Endodermal cell (in vitro differentiated cells): ENCODE data around the gene PAEP. TPM values are rescaled to one million over a fixed set of nuclear protein-coding genes. Genes with fewer than 3 reads are reported as not detected.

Experiments used
- DNase-seq: peaks from one replicate; pipeline ENCODE4 v3.0.0-alpha.2; 2017
- H3K27ac ChIP-seq: 2 replicates; pipeline ENCODE4 v1.5.1; 2013; ENCODE audit warnings: mild to moderate bottlenecking, low read depth, low read length, moderate library complexity
- H3K27me3 ChIP-seq: 2 replicates; pipeline ENCODE4 v1.6.1; 2013; ENCODE audit warnings: mild to moderate bottlenecking, low read length, moderate library complexity; ENCODE audit not compliant: insufficient read depth, control insufficient read depth, poor library complexity, severe bottlenecking
- H3K36me3 ChIP-seq: 2 replicates; pipeline ENCODE4 v1.7.0; 2013; ENCODE audit warnings: mild to moderate bottlenecking, low read length, moderate library complexity; ENCODE audit not compliant: control insufficient read depth, insufficient read depth
- H3K4me1 ChIP-seq: one replicate; pipeline ENCODE4 v1.7.0; 2013; ENCODE audit warnings: low read length; ENCODE audit not compliant: control insufficient read depth, insufficient read depth
- H3K4me3 ChIP-seq: 2 replicates; pipeline ENCODE4 v1.5.1; 2013; ENCODE audit warnings: mild to moderate bottlenecking, low read length, moderate library complexity
- H3K9ac ChIP-seq: 2 replicates; pipeline ENCODE4 v1.6.1; 2013; ENCODE audit warnings: mild to moderate bottlenecking, low read length, moderate library complexity; ENCODE audit not compliant: poor library complexity, severe bottlenecking; ENCODE audit errors: extremely low read depth
- H3K9me3 ChIP-seq: 2 replicates; pipeline ENCODE4 v1.6.1; 2013; ENCODE audit warnings: mild to moderate bottlenecking, low read length, moderate library complexity; ENCODE audit not compliant: control insufficient read depth
- H3K27ac Mint-ChIP-seq: 2 replicates; pipeline ENCODE4 v1.8.0; 2020; ENCODE audit warnings: mixed read lengths
- H3K27me3 Mint-ChIP-seq: 2 replicates; pipeline ENCODE4 v1.8.0; 2021; ENCODE audit warnings: mild to moderate bottlenecking, mixed read lengths; ENCODE audit not compliant: insufficient read depth
- H3K36me3 Mint-ChIP-seq: 2 replicates; pipeline ENCODE4 v1.8.0; 2020; ENCODE audit warnings: low read depth, mixed read lengths
- H3K4me1 Mint-ChIP-seq: 2 replicates; pipeline ENCODE4 v1.8.0; 2020; ENCODE audit warnings: mixed read lengths
- H3K4me3 Mint-ChIP-seq: 2 replicates; pipeline ENCODE4 v1.8.0; 2020; ENCODE audit warnings: mild to moderate bottlenecking, moderate library complexity, mixed read lengths
- H3K9me3 Mint-ChIP-seq: 2 replicates; pipeline ENCODE4 v1.8.0; 2020; ENCODE audit warnings: mild to moderate bottlenecking, mixed read lengths
- CTCF ChIP-seq: fragments of 200-600 bp; sonication (generic); conservative IDR thresholded peaks from 2 replicates; pipeline ENCODE4 v1.5.0; 2021; ENCODE audit warnings: antibody characterized with exemption, mild to moderate bottlenecking
- WGBS, 2 experiments: methylation state at CpG; one replicate each; pipeline versions ENCODE4 v1.1.5 to v1.1.7; 2013; ENCODE audit warnings: missing lambda C conversion rate in 2 of 2, mixed read lengths in 1 of 2; ENCODE audit not compliant: insufficient coverage in 1 of 2, insufficient read length in 1 of 2; 5-methylcytosine and 5-hydroxymethylcytosine counted together
- total RNA-seq, 2 donors: library from RNA; stranded (reverse); fragmentation: NEBNext Ultra II Directional in 1 of 2; extraction: Animal tissue kit (Norgen Biotek cat#: 25700) in 1 of 2; gene quantifications; 2 replicates in 1 of 2; 3 replicates in 1 of 2; pipeline ENCODE4 v1.2.1, GENCODE V29; 2021

PAEP gene
- total RNA-seq, 2 donors from 2014 or later, result not detected

GRCh38 chr9:135579356-135579755 is 17.8 kb downstream of the PAEP start:
- H3K4me1 Mint-ChIP-seq, result no peaks in the 10 kb centered on the region

GRCh38 chr9:135579889-135580660 is 18.5 kb downstream of the PAEP start:
- H3K36me3 ChIP-seq, result no peaks in the 10 kb centered on the region
- H3K27me3 ChIP-seq, result no peaks in the 10 kb centered on the region
- no peak overlapping the region for H3K27ac ChIP-seq
- no peaks in the 10 kb centered on the region for H3K9me3 ChIP-seq
- no peaks in the 10 kb centered on the region for H3K4me1 ChIP-seq
- H3K9me3 Mint-ChIP-seq, result peaks cover 10% of the 10 kb centered on the region
- H3K4me3 Mint-ChIP-seq, result no peak overlapping the region
- H3K4me3 ChIP-seq, result no peak overlapping the region
- no peak overlapping the region for H3K27ac Mint-ChIP-seq
- no peak overlapping the region for H3K9ac ChIP-seq
- TF ChIP-seq CTCF, result no peak
- no peak for DNase-seq
- H3K4me1 Mint-ChIP-seq, result no peaks in the 10 kb centered on the region
- WGBS, 2 experiments, result 82 to 83% methylated on average over 6 to 10 of the region's 10 CpGs
- H3K27me3 Mint-ChIP-seq, result peaks cover 3% of the 10 kb centered on the region
- H3K36me3 Mint-ChIP-seq, result no peaks in the 10 kb centered on the region

More at GRCh38 chr9:135579356-135579755, 17.8 kb downstream of the PAEP start:
- WGBS, 2 experiments, result 58 to 61% methylated on average over 2 of the region's 2 CpGs
- H3K36me3 ChIP-seq, result no peaks in the 10 kb centered on the region
- no peak overlapping the region for H3K9ac ChIP-seq
- H3K4me3 ChIP-seq, result no peak overlapping the region
- H3K4me1 ChIP-seq, result no peaks in the 10 kb centered on the region
- no peaks in the 10 kb centered on the region for H3K9me3 ChIP-seq
- H3K27me3 Mint-ChIP-seq, result peaks cover 3% of the 10 kb centered on the region
- no peaks in the 10 kb centered on the region for H3K36me3 Mint-ChIP-seq
- H3K9me3 Mint-ChIP-seq, result peaks cover 10% of the 10 kb centered on the region
- no peaks in the 10 kb centered on the region for H3K27me3 ChIP-seq
- H3K4me3 Mint-ChIP-seq, result no peak overlapping the region
- no peak for TF ChIP-seq CTCF
- no peak overlapping the region for H3K27ac ChIP-seq
- H3K27ac Mint-ChIP-seq, result no peak overlapping the region
- DNase-seq, result no peak

- Mint-ChIP-seq H3K36me3 (no peaks in the 10 kb centered on the region), H3K9me3 (peaks cover 10% of the 10 kb centered on the region), H3K27ac (no peak overlapping the region), H3K4me3 (no peak overlapping the region), H3K4me1 (no peaks in the 10 kb centered on the region), H3K27me3 (peaks cover 3% of the 10 kb centered on the region)
- no peak overlapping the region for H3K27ac ChIP-seq
- H3K4me3 ChIP-seq, result no peak overlapping the region
- no peaks in the 10 kb centered on the region for H3K27me3 ChIP-seq
- H3K4me1 ChIP-seq, result no peaks in the 10 kb centered on the region
- TF ChIP-seq CTCF, result no peak
- no peak for DNase-seq
- H3K36me3 ChIP-seq, result no peaks in the 10 kb centered on the region
- WGBS, 2 experiments, result 76 to 90% methylated on average over 3 to 11 of the region's 11 CpGs
- H3K9me3 ChIP-seq, result no peaks in the 10 kb centered on the region
- no peak overlapping the region for H3K9ac ChIP-seq
Observed at GRCh38 chr9:135580664-135581380, 19.3 kb downstream of the PAEP start.
